CD4-positive, alpha-beta T cell (primary cell): ENCODE measurements around the gene GHRHR. TPM values are rescaled to one million over a fixed set of nuclear protein-coding genes. Genes with fewer than 3 reads are reported as not detected.

Source experiments
- ATAC-seq: fragments of 200-7000 bp; cut with Tn5 transposase; one replicate; pipeline ENCODE4 v1.10.0; 2022; ENCODE audit warnings: mild to moderate bottlenecking; ENCODE audit not compliant: poor library complexity
- CTCF ChIA-PET: fragments of 350-600 bp; sonication (Branson Sonifier 250); formaldehyde crosslinking; loops from one replicate; lab custom pipeline; 2021; ENCODE audit warnings: antibody characterized with exemption, inconsistent platforms; lab: Charles Lee
- POLR2A ChIA-PET: fragments of 350-600 bp; sonication (Branson Sonifier 250); formaldehyde crosslinking; loops from one replicate; lab custom pipeline; 2021; ENCODE audit warnings: antibody characterized with exemption, inconsistent platforms; lab: Charles Lee
- DNase-seq, 14 experiments: peaks; one replicate each; pipeline ENCODE4 v3.0.0-alpha.2; 2013 to 2020; ENCODE audit warnings: mixed read lengths in 2 of 14
- H3K27ac ChIP-seq, 2 donors: one replicate each; pipeline versions ENCODE4 v1.5.1 to v1.7.0; 2013; ENCODE audit warnings: low read length in 2 of 2, low read depth in 1 of 2, mild to moderate bottlenecking in 1 of 2
- H3K27me3 ChIP-seq, 2 experiments: 1 replicate in 1 of 2; 2 replicates in 1 of 2; pipeline versions ENCODE4 v1.6.1 to v1.7.0; 2013; ENCODE audit warnings: low read length in 2 of 2, control low read depth in 1 of 2, mild to moderate bottlenecking in 1 of 2, moderate library complexity in 1 of 2; ENCODE audit not compliant: insufficient read depth in 2 of 2, control insufficient read depth in 1 of 2
- H3K36me3 ChIP-seq: one replicate; pipeline ENCODE4 v1.6.1; 2013; ENCODE audit warnings: low read length, control low read depth; ENCODE audit not compliant: insufficient read depth
- H3K4me1 ChIP-seq: one replicate; pipeline ENCODE4 v1.6.1; 2013; ENCODE audit warnings: low read length, control low read depth; ENCODE audit not compliant: insufficient read depth
- H3K4me3 ChIP-seq: one replicate; pipeline ENCODE4 v1.5.1; 2013; ENCODE audit warnings: mild to moderate bottlenecking, low read length, moderate library complexity
- H3K9me3 ChIP-seq, 2 experiments: 1 replicate in 1 of 2; 2 replicates in 1 of 2; pipeline versions ENCODE4 v1.6.1 to v1.7.0; 2013; ENCODE audit warnings: low read length in 2 of 2, mild to moderate bottlenecking in 2 of 2, control low read depth in 1 of 2, moderate library complexity in 1 of 2; ENCODE audit not compliant: control insufficient read depth in 1 of 2, insufficient read depth in 1 of 2
- H3K27ac Mint-ChIP-seq: one replicate; pipeline ENCODE4 v1.8.0; 2020; ENCODE audit warnings: mixed read lengths
- H3K27me3 Mint-ChIP-seq: one replicate; pipeline ENCODE4 v1.8.0; 2021; ENCODE audit warnings: mixed read lengths
- H3K36me3 Mint-ChIP-seq: one replicate; pipeline ENCODE4 v1.8.0; 2021; ENCODE audit warnings: low read depth, mixed read lengths
- H3K4me1 Mint-ChIP-seq: one replicate; pipeline ENCODE4 v1.8.0; 2021; ENCODE audit warnings: low read depth, mixed read lengths
- H3K4me3 Mint-ChIP-seq: one replicate; pipeline ENCODE4 v1.8.0; 2020; ENCODE audit warnings: mild to moderate bottlenecking, mixed read lengths
- H3K9me3 Mint-ChIP-seq: one replicate; pipeline ENCODE4 v1.8.0; 2020; ENCODE audit warnings: mixed read lengths
- intact Hi-C, 2 experiments: fragments of 100-400 bp; cut with DNase I in 1 of 2; cut with micrococcal nuclease in 1 of 2; formaldehyde crosslinking; loops; one replicate each; pipeline versions ENCODE4 v1.15.1 to v1.9.0; 2023 to 2025; cut with DNase I, micrococcal nuclease
- total RNA-seq, 174 experiments: library from RNA in 2 of 174; stranded (reverse) in 2 of 174; gene quantifications; one replicate each; pipeline ENCODE4 v1.2.3 and lab custom pipeline; 2021 to 2026
- TF ChIP-seq, protein P1 (sequence below): fragments of 200-600 bp; IDR thresholded peaks from one replicate; pipeline ENCODE4 v1.8.0; 2022; ENCODE audit warnings: antibody characterized with exemption, mild to moderate bottlenecking

The GHRHR gene
- total RNA-seq, 2 experiments from 2014 or later, result not detected

DNA sequence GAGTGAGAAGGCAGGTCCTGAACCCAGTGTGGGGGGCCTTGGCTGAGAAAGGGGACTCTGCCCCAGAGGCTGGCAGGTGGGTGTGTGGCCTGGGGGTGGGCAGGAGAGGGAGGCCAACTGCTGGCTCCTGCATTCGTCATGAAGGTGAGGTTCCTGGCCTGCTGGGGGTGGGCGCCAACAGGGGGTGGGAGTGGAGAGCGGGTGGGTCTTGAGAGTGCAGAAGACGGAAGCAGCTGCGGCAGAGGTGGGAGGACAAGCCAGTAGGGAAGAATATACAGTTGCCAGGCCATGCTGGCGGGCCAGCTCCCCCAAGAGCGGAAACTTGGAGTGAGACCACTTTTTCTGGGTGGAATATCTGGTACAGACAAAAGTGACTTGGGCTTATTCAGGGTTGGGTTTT lies 23.4 kb downstream of the GHRHR start:
- no peak for DNase-seq
- Histone ChIP-seq H3K36me3 (no peaks in the 10 kb centered on the region), H3K9me3 (peaks cover 0 to 9% of the 10 kb centered on the region in 2 experiments), H3K4me3 (no peak overlapping the region), H3K27ac (no peak overlapping the region), H3K4me1 (peaks cover 17% of the 10 kb centered on the region), H3K27me3 (peaks cover 6 to 8% of the 10 kb centered on the region in 2 experiments)
- POLR2A ChIA-PET, result no interaction called here
- CTCF ChIA-PET, result no interaction called here
- no peak overlapping the region for H3K27ac Mint-ChIP-seq
- H3K27me3 Mint-ChIP-seq, result peaks cover 44% of the 10 kb centered on the region
- H3K9me3 Mint-ChIP-seq, result no peaks in the 10 kb centered on the region
- no peak for ATAC-seq
- H3K4me1 Mint-ChIP-seq, result peaks cover 6% of the 10 kb centered on the region
- TF ChIP-seq, protein P1, sequence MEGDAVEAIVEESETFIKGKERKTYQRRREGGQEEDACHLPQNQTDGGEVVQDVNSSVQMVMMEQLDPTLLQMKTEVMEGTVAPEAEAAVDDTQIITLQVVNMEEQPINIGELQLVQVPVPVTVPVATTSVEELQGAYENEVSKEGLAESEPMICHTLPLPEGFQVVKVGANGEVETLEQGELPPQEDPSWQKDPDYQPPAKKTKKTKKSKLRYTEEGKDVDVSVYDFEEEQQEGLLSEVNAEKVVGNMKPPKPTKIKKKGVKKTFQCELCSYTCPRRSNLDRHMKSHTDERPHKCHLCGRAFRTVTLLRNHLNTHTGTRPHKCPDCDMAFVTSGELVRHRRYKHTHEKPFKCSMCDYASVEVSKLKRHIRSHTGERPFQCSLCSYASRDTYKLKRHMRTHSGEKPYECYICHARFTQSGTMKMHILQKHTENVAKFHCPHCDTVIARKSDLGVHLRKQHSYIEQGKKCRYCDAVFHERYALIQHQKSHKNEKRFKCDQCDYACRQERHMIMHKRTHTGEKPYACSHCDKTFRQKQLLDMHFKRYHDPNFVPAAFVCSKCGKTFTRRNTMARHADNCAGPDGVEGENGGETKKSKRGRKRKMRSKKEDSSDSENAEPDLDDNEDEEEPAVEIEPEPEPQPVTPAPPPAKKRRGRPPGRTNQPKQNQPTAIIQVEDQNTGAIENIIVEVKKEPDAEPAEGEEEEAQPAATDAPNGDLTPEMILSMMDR, result no peak
- H3K36me3 Mint-ChIP-seq, result no peaks in the 10 kb centered on the region
- no peak overlapping the region for H3K4me3 Mint-ChIP-seq
- intact Hi-C loops, result no loop called here

DNA sequence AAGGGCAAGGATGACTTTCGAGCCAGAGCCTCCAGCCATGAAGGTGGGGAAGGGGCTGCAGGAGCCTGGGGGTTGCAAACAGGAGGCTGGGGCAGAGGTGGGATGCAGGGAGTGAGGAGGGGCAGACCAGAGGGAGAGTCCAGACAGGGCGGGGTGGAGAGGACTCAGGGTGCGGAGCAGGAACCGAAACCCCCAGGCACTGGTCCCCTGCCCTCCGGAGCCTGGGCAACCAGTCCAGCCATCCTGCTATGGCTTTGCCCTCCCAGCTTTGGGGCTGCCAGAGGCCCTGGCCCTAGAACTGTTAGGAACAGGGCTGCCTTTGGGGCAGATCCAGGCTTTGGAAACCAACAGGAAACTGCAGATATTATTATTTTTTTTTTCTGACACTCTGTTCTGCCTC lies 24.2 kb downstream of the GHRHR start:
- POLR2A ChIA-PET, result no interaction called here
- H3K9me3 Mint-ChIP-seq, result no peaks in the 10 kb centered on the region
- H3K27ac Mint-ChIP-seq, result no peak overlapping the region
- ATAC-seq (no peak), DNase-seq (no peak)
- peaks cover 6 to 8% of the 10 kb centered on the region in 2 experiments for H3K27me3 ChIP-seq
- TF ChIP-seq, protein P1, result no peak
- no peak overlapping the region for H3K27ac ChIP-seq
- no peaks in the 10 kb centered on the region for H3K36me3 Mint-ChIP-seq
- peaks cover 6% of the 10 kb centered on the region for H3K4me1 Mint-ChIP-seq
- CTCF ChIA-PET, result no interaction called here
- H3K4me1 ChIP-seq, result peaks cover 17% of the 10 kb centered on the region
- H3K36me3 ChIP-seq, result no peaks in the 10 kb centered on the region
- peaks cover 41% of the 10 kb centered on the region for H3K27me3 Mint-ChIP-seq
- no peak overlapping the region for H3K4me3 Mint-ChIP-seq
- no peak overlapping the region for H3K4me3 ChIP-seq
- intact Hi-C loops, result no loop called here
- peaks cover 0 to 9% of the 10 kb centered on the region in 2 experiments for H3K9me3 ChIP-seq

DNA sequence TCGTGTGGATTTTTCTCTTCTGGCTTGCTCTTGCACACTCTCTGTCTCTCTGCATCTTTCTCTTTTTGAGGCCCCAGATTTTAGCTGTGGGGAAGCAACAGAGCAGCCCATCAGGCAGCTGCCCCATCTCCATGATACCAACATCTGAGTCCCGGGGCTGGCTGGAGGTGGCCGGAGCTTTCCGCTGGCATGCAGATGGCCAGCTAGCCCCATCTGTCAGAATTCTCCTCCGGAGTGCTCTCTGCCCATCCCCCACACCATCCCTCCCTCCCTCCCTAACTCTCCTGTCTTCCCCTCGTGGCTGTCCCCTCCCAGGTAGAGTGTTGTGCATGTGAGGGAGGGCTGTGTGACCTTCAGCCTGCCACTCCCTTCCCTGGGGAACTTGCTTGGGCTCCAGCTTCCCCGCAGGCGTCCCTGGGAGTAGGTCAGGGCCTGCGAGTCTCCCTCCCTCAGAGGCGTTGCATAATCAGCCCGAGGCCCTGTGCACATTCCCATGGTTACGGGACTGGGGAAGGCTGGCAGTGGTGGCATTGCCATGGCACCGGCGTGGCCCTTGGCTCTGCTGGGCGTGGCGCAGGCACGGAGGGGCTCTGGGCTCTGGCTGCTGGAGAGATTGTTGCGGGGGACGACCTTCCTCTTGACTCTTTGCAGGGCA lies 24.7 kb downstream of the GHRHR start:
- TF ChIP-seq, protein P1, result no peak
- POLR2A ChIA-PET, result no interaction called here
- Histone ChIP-seq H3K27me3 (peaks cover 6 to 8% of the 10 kb centered on the region in 2 experiments), H3K4me3 (no peak overlapping the region), H3K9me3 (peaks cover 0 to 9% of the 10 kb centered on the region in 2 experiments), H3K27ac (no peak overlapping the region), H3K4me1 (peaks cover 15% of the 10 kb centered on the region), H3K36me3 (no peaks in the 10 kb centered on the region)
- H3K27ac Mint-ChIP-seq, result no peak overlapping the region
- H3K9me3 Mint-ChIP-seq, result no peaks in the 10 kb centered on the region
- ATAC-seq, result no peak
- CTCF ChIA-PET, result no interaction called here
- no peak overlapping the region for H3K4me3 Mint-ChIP-seq
- H3K36me3 Mint-ChIP-seq, result no peaks in the 10 kb centered on the region
- H3K27me3 Mint-ChIP-seq, result peaks cover 36% of the 10 kb centered on the region
- H3K4me1 Mint-ChIP-seq, result peaks cover 4% of the 10 kb centered on the region
- intact Hi-C loops, result no loop called here
- DNase-seq, result no peak
